CD4-positive, alpha-beta T cell treated with Interleukin-12 subunit alpha and Interleukin-12 subunit beta, for 1 hour (primary cell): ENCODE results near the gene NOL4L.
A peak's percentile ranks its signal among the peaks of the same experiment; 100 is the strongest.

ENCODE experiments used
- DNase-seq: peaks from one replicate; pipeline ENCODE4 v3.0.0-alpha.2; 2020

NOL4L gene

DNA sequence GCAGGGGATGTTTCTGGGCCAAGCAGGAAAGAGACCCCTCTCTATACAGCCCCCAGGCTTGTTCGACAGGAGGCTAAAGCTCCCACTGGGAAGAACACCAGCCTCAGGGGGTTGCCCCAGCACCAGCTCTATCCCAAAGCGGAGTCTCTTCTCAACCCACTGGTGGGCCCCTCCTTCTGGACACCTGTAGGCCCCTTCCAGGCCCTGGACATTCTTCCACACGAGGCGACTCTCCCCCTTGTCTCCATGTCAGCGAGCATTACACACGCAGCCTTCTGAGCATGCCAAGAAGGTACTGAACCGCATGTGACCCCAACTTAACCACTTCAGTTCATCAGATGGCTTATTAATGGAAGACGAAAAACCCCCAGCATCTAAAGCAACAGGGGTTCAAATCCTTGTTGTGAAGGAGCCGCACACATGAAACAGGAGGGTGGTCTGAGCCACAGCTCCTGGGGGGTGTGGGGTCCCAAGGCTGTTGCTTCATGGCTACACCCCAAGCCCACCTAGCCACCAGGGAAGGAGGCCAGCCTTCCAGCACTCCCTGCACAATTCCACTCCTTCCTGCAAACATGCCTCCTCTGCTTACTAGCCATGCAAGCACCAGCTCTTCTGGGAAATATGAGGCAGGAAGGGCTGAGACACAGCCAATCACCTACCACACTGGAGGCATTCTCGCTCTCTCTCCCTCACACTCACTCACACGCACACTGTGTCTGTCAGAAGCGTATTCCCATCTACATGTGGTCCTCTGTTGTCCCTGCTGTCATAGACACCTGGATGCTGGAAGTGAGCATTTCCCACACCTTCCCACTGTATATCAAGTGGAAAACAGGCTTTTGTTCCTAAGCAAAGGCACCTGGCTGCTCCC is 104.5 kb downstream of the NOL4L start:
- no peak for DNase-seq

GRCh38 chr20:32479697-32480171 is 105.4 kb downstream of the NOL4L start:
- DNase-seq, result no peak

- DNase-seq, result no peak
Measured at GRCh38 chr20:32479012-32479411, 106.1 kb downstream of the NOL4L start.

GRCh38 chr20:32478576-32478975 is 106.6 kb downstream of the NOL4L start:
- DNase-seq, result no peak

GRCh38 chr20:32477594-32478512 is 107.3 kb downstream of the NOL4L start:
- DNase-seq, result no peak

DNA sequence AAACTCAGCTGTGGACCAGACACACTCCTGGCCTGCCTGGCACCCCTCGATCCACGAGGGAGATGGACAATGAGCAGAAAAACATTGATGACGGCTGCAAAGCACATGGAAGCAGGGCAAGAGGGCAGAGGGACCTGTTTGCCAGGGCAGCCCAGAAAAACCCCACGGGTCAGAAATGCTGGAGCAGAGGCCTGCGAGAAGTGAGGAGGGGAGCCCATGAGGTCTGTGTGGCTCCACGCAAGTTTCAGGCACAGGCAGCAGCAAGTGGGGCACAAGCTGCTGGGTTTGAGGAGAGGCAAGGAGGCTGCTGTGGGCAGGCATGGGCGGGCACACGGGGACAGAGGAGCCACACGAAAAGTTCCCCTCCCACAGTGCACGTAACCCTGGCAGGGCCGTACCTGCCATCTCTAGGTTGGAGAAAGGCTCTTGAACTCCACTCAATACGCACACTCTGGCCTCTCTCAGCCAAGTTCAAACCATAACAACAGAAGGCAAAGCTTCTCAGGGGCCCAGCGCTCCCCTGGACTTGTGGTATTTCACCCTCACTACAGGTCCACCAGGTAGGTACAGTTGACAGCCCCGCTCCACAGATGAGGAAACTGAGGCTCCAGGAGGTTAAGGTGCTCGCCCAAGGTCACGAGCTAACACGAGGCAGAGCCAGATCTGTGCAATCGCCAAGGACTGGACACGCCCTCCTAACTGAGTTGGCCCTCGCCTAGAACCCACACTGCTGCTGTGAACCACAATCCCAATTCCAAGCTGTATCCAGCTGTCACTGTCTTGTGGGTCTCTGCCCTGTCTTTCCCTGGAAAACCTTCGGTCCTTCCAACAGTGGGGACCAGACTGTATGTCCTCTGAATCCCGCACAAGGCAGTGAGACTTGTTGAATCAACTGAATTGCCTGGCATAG is 108.2 kb downstream of the NOL4L start:
- DNase-seq, result no peak

GRCh38 chr20:32474967-32475811 is 109.9 kb downstream of the NOL4L start:
- no peak for DNase-seq

DNA sequence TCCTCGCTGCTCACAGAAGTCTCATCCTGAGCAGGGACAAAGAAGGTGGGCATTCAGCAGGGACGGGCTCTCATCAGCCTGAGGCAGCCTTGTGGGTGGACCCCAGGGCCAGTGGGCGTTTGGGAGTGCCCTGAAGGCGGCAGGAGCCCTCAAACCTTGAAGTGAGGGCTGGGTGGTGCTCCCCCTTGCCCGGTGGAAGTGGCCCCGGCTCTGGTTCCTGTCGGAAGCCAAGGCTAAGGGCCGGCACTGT is 110.5 kb downstream of the NOL4L start:
- DNase-seq, result no peak

DNA sequence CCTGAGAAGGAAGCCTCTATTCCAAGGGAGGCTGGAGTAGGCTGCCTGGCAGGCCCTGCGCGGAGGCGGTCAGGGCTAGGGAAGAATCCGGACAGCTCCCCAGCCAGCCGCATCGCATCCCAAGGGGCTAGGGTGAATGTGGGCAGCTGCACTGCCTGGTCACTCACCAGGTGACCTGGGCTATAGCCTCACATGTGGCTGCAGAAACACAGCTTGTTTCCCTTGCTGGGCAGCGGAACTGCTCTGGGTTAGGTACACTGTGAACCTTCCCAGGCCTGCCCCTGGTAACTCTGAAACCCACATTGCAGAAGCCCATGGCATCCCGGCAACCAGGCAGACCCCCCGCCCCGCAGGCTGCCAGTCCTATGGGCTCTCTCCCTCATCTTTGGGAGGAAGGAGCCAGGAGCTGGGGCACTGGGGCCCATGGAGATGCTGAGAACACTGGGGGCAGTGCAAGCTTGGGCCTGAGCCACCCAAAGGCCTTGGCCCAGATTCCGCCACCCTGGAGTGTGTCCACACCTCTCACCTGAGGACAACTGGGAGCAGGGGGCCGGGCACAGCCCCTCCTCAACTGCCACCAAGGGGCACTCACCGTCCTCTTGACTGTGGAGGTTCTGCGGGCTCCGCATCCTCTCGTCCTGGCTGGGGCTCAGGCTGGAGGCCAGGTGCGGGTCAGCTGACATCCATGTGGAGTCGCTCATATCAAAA is 111.0 kb downstream of the NOL4L start:
- DNase-seq, result no peak

DNA sequence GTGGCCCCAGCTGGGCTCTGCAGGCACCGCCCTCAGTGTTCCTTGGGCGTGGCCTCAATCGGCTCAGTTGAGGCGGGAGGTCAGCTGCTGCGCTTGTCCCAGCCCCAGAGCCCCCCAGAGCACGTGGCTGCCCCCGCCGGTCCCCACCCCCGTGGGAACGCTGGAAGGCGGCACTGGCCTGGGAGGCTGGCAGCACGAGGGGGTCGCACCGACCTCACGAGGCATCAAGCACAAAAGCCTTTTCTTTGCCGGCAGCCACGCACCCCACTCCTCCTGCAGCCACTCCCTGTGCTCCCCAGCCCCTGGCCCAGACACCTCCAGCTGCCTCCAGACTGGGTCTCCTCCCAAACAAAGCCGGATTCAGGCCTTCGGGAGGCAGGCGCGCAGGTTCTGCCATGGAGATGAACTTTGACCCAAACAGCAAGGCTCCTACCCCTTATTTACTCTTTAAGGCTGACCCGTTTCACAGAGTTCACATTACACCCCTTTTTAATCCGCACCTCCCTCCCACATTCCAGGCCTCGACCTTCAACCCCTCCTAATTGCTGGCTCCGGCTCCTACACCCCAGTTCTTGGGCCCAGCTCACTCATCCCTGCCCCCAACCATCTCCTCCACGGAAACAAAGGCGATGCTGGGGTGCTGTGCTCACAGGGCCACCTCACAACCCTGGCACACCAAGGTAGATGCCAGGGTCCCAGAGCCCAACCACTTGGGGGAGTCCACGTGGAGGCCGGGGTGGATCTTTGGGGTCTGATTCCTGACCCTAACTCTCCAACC is 111.7 kb downstream of the NOL4L start:
- DNase-seq, result no peak

DNA sequence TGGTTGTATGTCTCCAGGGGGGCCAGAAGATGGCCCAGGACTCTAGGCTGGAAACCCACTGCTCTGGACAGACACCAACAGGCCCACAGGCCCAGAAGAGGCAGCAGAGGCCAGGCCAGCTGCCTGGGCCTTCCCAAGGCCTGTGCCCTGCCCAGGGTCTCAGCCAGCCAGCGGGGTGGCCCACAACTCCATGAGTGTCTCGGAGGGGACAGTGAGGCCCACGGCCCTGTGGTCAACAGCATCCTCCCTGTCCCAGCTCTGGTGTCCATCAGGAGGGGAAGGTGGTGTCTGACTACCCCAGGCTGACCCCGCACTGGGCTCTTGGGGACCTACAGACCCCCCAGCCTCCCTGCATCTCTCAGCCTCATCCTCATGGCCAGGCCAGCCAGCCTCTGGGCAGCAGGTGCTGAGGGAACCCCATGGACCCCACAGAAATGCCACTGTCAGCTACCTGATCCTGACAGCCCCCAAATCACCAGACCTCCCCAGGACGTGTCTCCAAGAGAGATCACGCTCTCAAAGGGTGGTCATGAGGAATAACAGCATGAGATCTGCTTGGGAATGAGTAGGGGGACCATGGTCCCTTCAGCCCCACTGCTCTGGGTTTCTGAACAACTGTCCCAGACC is 112.4 kb downstream of the NOL4L start:
- DNase-seq, result no peak

DNA sequence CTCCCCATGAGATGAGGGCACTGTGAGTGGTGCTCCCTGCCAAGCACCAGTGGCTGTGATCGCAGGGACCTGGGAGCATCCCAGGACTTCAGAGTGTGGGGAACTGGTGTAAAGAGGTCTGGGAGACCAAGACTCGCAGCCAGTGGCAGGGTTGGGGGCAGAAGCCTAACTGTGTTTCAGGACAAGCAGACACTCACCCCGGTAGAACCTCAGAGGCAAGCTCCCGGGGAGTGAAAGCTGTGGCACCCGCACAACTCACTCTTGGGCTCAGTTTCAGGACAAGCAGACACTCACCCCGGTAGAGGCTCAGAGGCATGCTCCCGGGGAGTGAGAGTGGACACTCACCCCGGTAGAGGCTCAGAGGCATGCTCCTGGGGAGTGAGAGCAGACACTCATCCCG is 114.2 kb downstream of the NOL4L start:
- no peak for DNase-seq

GRCh38 chr20:32470025-32470861 is 114.9 kb downstream of the NOL4L start:
- DNase-seq, result peak; percentile 32

DNA sequence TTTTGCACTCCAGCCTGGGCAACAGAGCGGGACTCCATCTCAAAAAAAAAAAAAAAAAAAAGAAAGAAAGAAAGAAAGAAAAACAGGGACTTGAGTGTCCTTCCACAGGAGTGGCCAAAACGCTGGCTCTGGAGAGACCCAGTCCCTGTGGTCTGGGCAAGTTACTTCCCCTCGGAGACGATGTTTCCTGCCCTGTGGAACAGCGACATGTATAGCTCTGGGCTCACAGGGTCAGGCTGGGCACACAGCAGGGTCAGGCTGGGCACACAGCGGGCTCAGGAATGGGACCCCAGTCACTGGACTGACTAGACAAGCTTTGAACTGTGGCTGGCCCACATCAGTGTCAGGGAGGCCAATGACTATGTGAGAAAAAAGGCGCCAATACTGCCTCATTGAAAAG is 116.3 kb downstream of the NOL4L start:
- no peak for DNase-seq

GRCh38 chr20:32468313-32468640 is 116.9 kb downstream of the NOL4L start:
- DNase-seq, result no peak

DNA sequence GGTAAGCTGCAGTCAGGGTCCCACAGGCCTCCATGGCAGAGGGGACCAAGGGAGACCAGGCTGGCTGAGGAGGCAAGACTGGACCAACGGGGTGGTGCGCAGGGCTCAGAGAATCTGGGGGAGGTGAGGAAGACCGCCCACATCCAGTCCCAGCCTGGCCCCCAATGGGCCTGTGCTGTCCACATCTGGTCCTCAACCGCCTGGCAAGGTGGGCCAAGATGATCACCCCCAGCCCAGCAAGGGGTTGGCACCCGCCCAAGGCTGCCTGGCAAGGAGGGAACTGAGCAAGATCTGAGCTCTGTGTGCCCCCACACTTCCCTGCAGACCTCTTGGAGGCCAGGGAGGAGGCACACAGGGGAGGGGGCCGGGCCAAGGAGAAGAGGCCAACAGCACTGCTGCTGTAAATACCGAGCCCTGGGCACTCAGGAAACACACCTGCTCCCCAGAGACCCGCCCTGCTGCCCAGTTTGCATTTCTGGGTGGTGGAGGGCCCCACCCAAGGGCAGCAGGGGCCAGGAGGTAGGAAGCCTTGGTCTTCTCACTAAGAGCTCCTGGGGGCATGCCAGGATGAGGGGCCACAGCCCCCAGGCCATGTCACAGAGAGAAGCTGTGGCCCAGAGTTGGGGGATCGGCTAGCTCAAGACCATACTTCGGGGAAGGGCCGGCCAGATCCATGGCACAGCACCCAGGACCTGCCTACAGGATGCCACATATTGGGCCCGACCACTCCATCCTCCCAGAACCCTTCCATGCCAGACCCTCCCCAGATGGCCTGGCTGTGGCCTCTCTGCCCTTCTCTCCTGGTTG is 117.4 kb downstream of the NOL4L start:
- DNase-seq, result no peak

DNA sequence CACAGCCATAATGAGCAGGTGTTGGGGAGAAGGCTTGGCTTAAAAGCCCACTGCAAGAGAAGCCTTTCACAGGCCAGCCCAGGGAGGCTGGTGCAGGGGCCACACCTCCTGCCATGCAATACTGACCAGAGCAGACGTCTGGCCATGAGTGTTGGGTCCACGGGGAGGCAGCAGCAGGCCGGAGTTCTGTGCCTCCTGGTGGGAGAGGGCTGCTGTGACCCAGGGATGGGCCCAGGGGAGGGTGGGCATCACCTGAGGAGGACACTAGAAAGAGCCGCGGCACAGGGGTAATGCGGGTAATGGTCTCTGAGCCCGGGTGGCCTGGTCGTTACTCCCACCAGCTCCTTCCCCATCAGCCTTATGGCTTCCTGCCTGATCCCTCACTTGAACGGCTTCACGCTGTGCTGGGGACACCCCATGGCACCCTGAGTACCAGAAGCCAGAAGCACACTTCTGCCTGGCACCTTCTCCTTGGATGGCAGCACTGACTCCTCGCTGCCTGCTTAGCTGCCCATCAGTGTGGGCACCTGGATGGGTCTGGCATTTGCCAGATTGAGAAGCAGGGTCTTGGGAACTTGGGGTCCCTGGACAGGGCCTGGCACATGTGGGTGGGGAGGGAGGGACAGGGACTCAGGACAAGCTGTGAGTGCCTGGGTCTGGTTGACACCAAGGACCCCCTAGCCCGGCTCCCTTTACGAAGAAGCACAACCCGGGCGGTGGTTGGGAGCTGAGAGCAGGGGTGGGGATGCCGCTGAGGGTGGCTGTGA is 118.2 kb downstream of the NOL4L start:
- no peak for DNase-seq
